Pancreas (tissue), 10 donors: ENCODE results near the gene ZNF90. TPM values are rescaled to one million over a fixed set of nuclear protein-coding genes. Genes with fewer than 3 reads are reported as not detected.
A peak's percentile ranks its signal among the peaks of the same experiment; 100 is the strongest.
"Not testable (repeated sequence)": the region's sequence is repeated elsewhere in the genome, so short reads cannot be mapped to it uniquely, and the experiment has no call there.

ENCODE experiments used
- ATAC-seq, 4 donors: fragments of 200-7000 bp; cut with Tn5 transposase; one replicate each; pipeline versions ENCODE4 v1.8.0 to v1.9.1; 2020; ENCODE audit warnings: mild to moderate bottlenecking in 4 of 4, moderate library complexity in 4 of 4
- DNase-seq, 6 donors: peaks; one replicate each; pipeline ENCODE4 v3.0.0-alpha.2; 2020
- FAIRE-seq: peaks from 2 replicates; lab custom pipeline; 2012; peaks lifted over from hg19 to GRCh38; lab: Jason Lieb, UNC
- H3K27ac ChIP-seq, 4 donors: fragments of 200-600 bp; sonication (generic); 1 replicate in 3 of 4; 2 replicates in 1 of 4; pipeline versions ENCODE4 v1.5.0 to v1.8.0; 2020
- H3K27me3 ChIP-seq, 4 donors: fragments of 200-600 bp; one replicate each; pipeline ENCODE4 v1.8.0; 2021
- H3K36me3 ChIP-seq, 3 donors: fragments of 200-600 bp; sonication (generic) in 1 of 3; one replicate each; pipeline versions ENCODE4 v1.5.0 to v1.8.0; 2020 to 2021
- H3K4me1 ChIP-seq, 3 donors: fragments of 200-600 bp; one replicate each; pipeline ENCODE4 v1.8.0; 2021
- H3K4me3 ChIP-seq, 4 donors: fragments of 200-600 bp; sonication (generic) in 2 of 4; one replicate each; pipeline versions ENCODE4 v1.5.0 to v1.8.0; 2020 to 2021
- H3K9me3 ChIP-seq, 4 donors: fragments of 200-600 bp; one replicate each; pipeline ENCODE4 v1.8.0; 2021
- WGBS, 2 donors: extraction: QIAGEN DNeasy Blood & Tissue Kit; methylation state at CpG; one replicate each; pipeline ENCODE4 v1.1.7; 2013; 5-methylcytosine and 5-hydroxymethylcytosine counted together
- intact Hi-C, 3 donors: fragments of 100-400 bp; cut with DNase I; formaldehyde crosslinking; loops; one replicate each; pipeline versions ENCODE4 v1.11.1 to v1.14.2; 2022
- polyA plus RNA-seq, 2 donors: library from polyadenylated mRNA; stranded (reverse); fragments of 200-250 nt; gene quantifications; one replicate each; pipeline ENCODE4 v1.2.3, GENCODE V29; 2013
- total RNA-seq, 6 donors: library from RNA; stranded (reverse); fragmentation: NEBNext Ultra II Directional in 4 of 6; extraction: Animal tissue kit (Norgen Biotek cat#: 25700) in 4 of 6; gene quantifications; one replicate each; pipeline versions ENCODE4 v1.2.1 to v1.2.4, GENCODE V29; 2021 to 2023
- TF ChIP-seq, protein P1 (sequence below), 4 donors: fragments of 200-600 bp; sonication (generic) in 3 of 4; IDR thresholded peaks; one replicate each; pipeline versions ENCODE4 v1.5.0 to v1.8.0; 2021; ENCODE audit warnings: antibody characterized with exemption in 4 of 4
- donor health status: healthy with polysubstance abuse.
- donor health status: DM: no; HTN: no; CAD: no; lungs with moderate emphysema.
- donor health status: DM: no; HTN: no; CAD: no.
- donor health status: control.
- donor health status: control.
- donor health status: Bipolar disorder and iron deficiency.
- donor health status: DM: yes; HTN: yes; CAD: no.
- donor health status: DM: no; HTN: no; CAD: no.
- donor health status: DM: no; HTN: no; CAD: no.
- donor health status: DM: yes; HTN: yes; CAD: no.

The ZNF90 gene
- total and polyA plus RNA-seq, 8 donors: 1.1 to 4.1 (median 2.8) TPM

DNA sequence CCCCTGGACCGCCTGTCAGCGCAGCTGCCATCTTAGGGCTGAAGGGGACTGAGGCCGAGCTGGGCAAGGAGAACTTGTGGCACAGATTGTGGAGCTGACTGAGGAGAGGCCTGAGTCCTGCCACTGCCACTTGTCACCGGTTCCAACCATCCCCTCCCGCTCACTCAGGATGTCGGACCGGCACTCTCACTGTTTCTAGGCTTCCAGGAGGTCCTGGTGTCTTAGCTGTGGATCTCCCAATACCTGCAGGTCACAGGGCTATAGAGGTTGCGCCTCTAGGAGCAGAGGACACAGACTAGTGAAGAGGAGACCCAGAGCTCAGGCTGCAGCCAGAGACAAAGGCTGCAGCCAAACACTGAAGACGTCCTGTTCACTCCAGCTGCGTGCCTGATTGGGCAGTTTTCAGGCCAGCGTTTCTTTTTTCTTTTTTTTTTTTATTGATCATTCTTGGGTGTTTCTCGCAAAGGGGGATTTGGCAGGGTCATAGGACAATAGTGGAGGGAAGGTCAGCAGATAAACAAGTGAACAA lies 73.9 kb downstream of the ZNF90 start:
- intact Hi-C loops: no loop called here
- Histone ChIP-seq H3K36me3 (no peaks in the 10 kb centered on the region), H3K27ac (no peak overlapping the region), H3K9me3 (no peaks in the 10 kb centered on the region), H3K4me1 (no peaks in the 10 kb centered on the region), H3K4me3 (no peak overlapping the region), H3K27me3 (no peaks in the 10 kb centered on the region)
- FAIRE-seq: no peak
- no peak for ATAC-seq
- TF ChIP-seq, protein P1, sequence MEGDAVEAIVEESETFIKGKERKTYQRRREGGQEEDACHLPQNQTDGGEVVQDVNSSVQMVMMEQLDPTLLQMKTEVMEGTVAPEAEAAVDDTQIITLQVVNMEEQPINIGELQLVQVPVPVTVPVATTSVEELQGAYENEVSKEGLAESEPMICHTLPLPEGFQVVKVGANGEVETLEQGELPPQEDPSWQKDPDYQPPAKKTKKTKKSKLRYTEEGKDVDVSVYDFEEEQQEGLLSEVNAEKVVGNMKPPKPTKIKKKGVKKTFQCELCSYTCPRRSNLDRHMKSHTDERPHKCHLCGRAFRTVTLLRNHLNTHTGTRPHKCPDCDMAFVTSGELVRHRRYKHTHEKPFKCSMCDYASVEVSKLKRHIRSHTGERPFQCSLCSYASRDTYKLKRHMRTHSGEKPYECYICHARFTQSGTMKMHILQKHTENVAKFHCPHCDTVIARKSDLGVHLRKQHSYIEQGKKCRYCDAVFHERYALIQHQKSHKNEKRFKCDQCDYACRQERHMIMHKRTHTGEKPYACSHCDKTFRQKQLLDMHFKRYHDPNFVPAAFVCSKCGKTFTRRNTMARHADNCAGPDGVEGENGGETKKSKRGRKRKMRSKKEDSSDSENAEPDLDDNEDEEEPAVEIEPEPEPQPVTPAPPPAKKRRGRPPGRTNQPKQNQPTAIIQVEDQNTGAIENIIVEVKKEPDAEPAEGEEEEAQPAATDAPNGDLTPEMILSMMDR (IDR thresholded peaks at IDR 0.05): no peak
- no peak for DNase-seq
- WGBS, 2 donors: 68 to 71% methylated on average over 12 of the region's 12 CpGs

DNA sequence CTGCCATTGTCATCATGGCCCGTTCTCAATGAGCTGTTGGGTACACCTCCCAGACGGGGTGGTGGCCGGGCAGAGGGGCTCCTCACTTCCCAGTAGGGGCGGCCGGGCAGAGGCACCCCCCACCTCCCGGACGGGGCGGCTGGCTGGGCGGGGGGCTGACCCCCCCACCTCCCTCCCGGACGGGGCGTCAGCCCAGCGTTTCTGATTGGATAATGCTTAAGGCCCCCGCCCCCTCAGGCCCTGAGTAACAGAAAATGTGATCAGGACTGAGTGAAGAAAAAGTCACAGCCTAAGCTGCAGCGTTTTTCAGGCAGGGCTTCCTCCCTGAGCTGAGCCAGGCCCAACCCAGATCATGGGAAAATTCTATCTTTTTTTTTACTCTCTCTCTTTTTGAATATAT lies 74.7 kb downstream of the ZNF90 start:
- H3K4me1 ChIP-seq, intact Hi-C loops, ATAC-seq, H3K9me3 ChIP-seq, H3K4me3 ChIP-seq, H3K27me3 ChIP-seq, FAIRE-seq, H3K36me3 ChIP-seq, H3K27ac ChIP-seq: not testable (repeated sequence)
- DNase-seq: peak in 1 of 6 donors; percentile 30
- WGBS, 2 donors: 73 to 78% methylated on average over 10 to 13 of the region's 15 CpGs

DNA sequence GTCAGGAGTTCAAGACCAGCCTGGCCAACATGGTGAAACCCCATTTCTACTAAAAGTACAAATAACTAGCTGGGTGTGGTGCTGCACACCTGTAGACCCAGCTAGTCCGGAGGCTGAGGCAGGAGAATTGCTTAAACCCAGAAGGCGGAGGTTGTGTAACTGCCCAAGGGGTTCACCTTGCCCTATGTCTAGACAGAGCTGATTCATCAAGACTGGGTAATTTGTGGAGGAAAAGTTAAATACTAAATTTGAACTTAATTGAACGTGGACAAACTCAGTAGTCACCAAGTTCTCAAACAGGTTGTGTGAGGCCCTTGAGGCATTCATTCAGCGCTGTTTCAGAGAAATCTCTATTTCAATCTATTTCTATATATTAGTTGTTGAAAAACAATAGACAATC lies 75.5 kb downstream of the ZNF90 start:
- ATAC-seq (no peak), DNase-seq (no peak), FAIRE-seq (no peak)
- no peak overlapping the region for H3K27ac ChIP-seq
- no peak overlapping the region for H3K4me3 ChIP-seq
- no peaks in the 10 kb centered on the region for H3K27me3 ChIP-seq
- intact Hi-C loops: no loop called here
- no peaks in the 10 kb centered on the region for H3K9me3 ChIP-seq
- TF ChIP-seq, protein P1 (IDR thresholded peaks at IDR 0.05): no peak
- WGBS, 2 donors: 90 to 91% methylated on average over 4 of the region's 4 CpGs
- H3K4me1 ChIP-seq: no peaks in the 10 kb centered on the region
- no peaks in the 10 kb centered on the region for H3K36me3 ChIP-seq

DNA sequence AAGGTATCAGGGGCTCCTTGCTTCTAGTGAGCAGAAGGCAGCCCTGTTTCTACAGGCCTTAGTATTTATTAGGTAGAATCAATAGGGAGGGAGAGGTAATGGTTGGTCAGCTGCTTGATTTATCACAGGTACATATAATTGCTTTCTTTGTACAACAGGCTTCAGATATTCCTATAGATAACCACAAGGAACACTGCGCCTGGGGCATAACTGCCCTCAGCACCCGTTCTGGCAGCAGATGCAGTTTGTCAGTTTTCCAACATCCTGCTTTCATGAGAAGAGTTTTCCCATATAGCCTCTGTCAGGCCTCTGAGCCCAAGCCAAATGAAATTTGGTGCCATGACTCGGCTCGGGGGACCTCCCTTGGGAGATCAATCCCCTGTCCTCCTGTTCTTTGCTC lies 76.8 kb downstream of the ZNF90 start:
- no peak for ATAC-seq

DNA sequence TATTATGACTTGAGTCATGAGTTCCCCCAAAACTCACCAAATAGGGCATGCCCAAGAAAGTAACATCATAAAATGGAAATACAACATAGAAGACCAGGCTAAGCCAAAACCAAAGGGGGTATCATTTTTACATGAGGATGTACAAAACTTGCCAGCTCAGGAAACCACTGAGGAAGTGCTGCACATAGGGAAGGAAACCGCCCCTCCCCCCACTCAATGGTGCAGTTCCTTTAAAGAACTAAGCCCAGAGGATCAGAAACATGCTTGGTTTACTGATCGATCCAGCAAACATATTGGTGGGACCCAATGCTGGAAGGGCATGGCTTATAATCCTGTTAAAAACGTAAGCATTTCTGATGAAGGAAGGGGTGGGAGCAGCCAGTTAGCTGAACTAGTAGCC lies 85.0 kb downstream of the ZNF90 start:
- TF ChIP-seq, protein P1 (IDR thresholded peaks at IDR 0.05): no peak
- H3K4me1 ChIP-seq: no peaks in the 10 kb centered on the region
- no peaks in the 10 kb centered on the region for H3K36me3 ChIP-seq
- WGBS, 2 donors: 71 to 86% methylated on average over 3 of the region's 3 CpGs
- no peaks in the 10 kb centered on the region for H3K27me3 ChIP-seq
- ATAC-seq (no peak), FAIRE-seq (no peak), DNase-seq (no peak)
- no peak overlapping the region for H3K27ac ChIP-seq
- no peak overlapping the region for H3K4me3 ChIP-seq
- no peaks in the 10 kb centered on the region for H3K9me3 ChIP-seq
- intact Hi-C loops: no loop called here

More for the DNA sequence above, 76.8 kb downstream of the ZNF90 start:
- intact Hi-C loops: no loop called here
- Histone ChIP-seq H3K36me3 (no peaks in the 10 kb centered on the region), H3K9me3 (no peaks in the 10 kb centered on the region), H3K27ac (no peak overlapping the region), H3K4me1 (no peaks in the 10 kb centered on the region), H3K27me3 (no peaks in the 10 kb centered on the region), H3K4me3 (no peak overlapping the region)
- WGBS, 2 donors: 65 to 77% methylated on average over 4 of the region's 4 CpGs
- DNase-seq: no peak
- FAIRE-seq: no peak
- TF ChIP-seq, protein P1 (IDR thresholded peaks at IDR 0.05): no peak
